Hypothalamus (tissue), 51 donors: ENCODE results near the gene COL27A1.

Experiments used
- DNase-seq, 51 donors: peaks; one replicate each; lab custom pipeline; 2025; lab: John Stamatoyannopoulos, UW

Gene COL27A1

DNA sequence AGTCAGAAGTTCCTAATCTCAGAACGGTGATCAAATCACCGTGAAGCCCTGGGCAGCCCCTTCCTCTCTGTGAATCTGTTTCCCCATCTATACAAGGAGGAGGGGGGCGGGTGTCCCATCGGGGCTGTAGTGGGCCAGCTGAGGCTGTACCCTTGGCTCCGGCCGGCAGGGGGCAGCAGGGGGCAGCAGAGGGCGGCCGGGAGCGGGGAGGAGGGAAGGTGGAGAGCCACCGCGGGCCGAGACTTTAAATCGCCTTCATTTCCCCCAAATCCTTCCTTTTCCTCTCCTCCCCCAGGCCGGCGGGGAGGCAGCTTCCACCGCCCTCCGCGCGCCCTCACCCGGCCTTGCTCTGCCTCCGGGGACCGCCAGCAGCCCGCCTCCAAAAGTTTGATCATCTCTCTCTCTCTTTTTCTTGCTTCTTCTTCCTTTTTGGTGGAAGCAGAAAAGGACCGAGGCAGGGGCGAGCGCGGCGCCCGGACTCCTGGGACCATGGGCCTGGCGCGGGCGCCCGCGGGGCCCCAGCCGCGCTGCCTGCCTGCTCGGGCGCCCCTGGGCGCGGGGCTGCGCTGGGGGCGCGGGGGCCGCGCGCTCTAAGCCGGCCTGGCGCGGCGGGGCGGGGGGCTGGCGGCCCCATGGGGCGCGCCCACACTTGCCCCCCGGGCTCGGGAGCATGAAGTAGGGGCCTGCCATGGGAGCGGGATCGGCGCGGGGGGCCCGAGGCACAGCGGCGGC lies at the start of gene COL27A1:
TSS of gene COL27A1 (plus strand) at position 275 of the 732 bp plus-strand sequence. CDS start at position 689, 414 bp downstream.
- peak in 49 of 51 donors; percentile 16 to 84 (median 59) for DNase-seq

DNA sequence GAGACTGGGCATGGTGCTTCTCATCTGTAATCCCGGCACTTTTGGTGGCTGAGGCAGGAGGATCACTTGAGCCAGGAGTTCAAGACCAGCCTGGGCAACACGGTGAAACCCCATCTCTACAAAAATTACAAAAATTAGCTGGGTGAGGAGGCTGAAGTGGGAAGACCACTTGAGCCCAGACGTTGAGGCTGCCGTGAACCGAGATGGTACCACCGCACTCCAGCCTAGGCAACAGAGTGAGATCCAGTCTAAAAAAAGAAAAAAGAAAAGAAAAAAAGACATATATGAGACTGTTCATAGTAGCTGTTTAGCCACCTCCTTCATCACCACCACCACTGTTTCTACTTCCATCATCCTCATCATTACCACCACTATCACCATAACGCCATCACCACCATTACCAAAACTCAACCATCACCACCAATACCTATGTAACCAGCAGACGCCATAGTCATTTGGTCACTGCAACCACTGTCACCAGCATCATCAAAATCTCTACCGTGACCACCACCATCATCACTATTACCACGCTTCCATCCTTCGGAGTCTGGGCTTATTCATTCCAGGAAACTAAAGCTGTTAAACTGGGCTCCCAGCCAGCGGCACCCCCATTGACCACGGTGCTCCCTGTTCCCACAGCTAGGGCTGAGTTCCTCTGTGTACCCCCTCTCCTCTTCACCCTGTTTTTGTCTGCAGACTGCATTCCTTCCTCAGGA lies 47.9 kb upstream of the COL27A1 start:
- DNase-seq = no peak

DNA sequence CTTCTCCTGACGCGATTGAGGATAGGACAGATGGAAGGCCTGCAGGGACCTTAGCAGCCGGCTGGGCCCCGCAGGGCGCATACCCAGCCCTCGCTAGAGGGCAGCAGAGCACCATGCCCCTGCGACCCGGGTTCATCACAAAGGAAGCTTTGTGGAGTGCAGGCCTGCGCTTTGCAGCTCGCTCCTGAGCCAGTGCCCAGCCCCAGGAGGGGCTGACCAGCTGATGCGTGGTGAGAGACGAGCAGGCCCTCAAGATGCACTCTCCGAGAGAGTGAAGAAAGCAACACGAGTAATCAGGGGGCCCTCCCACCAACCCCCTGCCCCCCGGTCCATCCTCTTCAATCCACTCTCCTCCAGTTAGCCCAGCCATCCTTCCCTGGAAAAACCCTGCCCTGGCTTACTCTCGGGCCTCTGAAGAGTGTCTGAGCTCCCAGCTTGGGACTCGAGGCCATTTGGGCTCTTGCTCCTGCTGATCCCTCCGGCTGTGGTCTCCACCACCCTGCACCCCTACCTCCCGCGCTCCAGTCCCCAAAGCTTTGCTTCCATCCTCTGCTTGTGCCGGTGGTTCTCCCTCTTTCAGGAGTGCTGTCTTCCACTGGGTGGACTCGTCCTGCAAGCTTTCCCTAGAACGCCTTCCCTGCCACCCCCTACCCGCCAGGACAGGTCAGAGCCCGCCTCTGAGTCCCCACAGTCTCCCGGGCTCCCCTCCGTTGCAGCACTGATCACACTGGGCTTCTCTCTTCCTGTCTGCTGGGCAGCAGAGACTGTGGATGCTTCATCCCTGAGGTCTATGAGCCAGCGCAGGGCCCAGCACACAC lies 47.1 kb upstream of the COL27A1 start:
- DNase-seq = peak in 48 of 51 donors; percentile 23 to 90 (median 71)

DNA sequence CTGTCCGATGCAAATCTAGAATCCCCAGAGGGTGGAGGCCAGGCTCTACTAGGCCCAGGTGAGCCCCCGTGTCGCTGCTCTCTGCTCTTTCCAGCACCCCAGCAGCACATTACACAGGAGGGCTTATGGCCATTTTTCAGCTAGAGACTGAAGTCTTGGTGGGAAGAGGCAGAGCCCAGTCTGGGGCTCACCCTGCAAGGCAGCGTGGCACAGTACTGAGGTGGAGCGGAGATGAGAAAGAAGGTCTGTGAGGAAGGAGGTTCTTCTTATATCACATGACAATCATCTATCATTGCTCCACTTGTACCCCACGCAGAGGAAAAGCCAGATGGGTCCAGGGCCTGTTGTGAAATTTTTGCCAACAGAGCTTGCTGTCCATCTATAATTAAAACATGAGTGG lies 46.2 kb upstream of the COL27A1 start:
- DNase-seq = no peak

DNA sequence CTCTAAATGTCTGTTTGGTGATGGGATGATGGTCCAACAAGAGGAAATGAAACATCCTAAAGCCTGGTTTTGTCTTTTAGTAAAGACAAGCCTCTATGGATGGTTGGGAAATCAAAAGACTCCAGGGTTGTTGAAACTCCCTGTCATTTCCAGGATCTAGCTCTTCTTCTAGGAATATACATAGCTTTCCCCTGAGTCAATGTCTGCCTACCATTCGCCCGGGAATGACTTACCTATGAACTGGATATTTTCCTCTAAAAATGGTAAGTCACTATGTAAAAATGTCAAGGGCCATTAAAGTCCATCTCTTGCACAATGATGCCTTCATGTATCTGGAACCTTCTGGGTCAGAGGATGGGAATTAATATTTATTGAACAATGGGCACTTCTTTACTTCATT lies 45.2 kb upstream of the COL27A1 start:
- no peak for DNase-seq

DNA sequence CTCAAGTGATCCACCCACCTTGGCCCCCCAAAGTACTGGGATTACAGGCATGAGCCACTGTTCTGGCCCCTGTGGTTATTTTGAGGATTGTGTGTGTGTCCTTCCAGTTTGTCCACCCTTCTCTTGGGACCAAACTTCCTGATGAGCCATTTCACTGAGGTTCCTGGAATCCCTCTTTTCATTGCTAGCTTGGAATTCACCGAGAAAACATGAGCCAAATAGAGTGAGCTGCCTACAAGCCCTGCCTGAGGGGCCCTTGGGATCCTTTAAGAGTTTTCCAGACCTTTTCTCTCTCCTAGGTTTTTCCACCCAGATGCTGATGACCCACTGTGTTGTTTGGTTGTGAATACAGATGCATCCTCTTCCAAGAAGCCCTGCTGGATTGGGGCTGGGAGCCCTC lies 43.0 kb upstream of the COL27A1 start:
- DNase-seq = no peak

DNA sequence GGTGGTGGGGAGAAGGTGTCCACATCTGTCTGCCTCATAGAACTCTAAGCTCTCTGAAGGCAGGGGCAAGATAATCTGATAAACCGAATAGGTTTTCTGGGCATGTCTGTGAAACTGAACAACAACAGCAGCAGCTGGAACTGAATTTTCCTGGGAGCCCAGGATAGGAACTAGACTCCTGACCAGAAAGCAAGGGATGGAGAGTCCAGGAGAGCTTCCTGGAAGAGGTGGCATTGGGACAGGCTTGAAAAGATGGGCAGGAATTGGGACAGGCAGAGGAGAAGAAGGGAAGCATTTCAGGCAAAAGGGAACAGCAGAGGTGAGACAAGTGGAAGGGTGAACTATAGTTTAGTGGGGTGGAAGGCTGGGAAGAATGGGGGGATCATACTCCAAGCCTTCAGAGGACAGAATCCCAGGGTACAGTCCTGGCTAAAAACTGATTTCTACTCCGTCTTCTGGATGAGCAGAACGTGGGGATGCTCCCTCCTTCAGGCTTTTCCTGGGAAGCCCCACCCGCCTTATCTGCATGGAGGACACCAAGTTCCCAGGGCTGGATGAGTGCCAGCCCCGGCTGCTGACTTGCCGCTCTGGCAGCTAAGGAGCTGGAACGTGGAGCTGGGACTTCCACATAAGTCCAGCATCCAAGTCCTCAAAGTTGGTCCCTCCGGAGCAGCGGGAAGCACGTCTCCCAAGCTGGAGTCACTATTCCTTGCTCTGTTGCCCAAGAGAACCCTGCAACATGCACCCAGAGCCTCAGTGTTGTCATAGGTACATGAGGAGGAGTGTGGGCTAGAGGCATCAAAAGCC lies 42.4 kb upstream of the COL27A1 start:
- peak in 7 of 51 donors; percentile 7 to 25 (median 16) for DNase-seq

DNA sequence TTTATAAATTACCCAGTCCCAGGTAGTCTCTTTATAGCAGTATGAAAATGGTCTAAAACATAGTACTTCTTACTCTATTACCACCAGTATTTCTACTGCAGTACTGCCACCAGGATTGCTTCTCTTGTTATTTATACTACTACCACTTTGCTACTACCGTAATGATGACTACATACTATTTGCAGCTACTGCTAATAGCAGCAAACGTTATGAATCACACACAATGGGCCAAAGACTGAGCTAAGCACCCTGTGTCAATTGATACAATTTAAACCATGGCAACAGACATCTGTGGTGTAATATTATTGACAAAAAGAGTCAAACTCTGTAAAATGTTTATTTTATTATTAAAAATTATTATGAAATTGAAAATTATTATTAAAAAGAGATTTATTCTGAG lies 41.0 kb upstream of the COL27A1 start:
- DNase-seq = no peak

DNA sequence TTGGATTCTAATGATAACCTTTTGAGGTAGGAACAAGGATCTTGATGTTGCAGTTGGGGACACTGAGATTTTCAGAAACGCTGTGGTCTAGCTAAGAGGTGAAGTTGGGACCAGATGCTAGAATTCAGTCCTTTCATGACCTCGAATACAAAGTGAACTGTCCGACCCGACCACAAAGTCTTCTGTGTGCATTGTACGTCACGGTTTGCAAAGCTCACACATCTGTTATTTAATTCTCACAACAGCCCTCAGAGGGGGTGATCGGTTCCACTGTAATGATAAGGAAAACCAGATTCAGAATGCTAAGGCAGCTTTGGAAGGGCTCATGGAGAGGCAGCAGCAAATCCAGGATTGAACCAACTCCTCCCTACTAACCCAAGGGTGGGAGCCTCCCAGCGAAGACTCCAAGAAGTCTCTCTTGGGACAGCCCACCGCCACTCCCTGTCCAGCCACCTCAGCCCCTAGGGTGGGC lies 39.6 kb upstream of the COL27A1 start:
- DNase-seq = no peak

DNA sequence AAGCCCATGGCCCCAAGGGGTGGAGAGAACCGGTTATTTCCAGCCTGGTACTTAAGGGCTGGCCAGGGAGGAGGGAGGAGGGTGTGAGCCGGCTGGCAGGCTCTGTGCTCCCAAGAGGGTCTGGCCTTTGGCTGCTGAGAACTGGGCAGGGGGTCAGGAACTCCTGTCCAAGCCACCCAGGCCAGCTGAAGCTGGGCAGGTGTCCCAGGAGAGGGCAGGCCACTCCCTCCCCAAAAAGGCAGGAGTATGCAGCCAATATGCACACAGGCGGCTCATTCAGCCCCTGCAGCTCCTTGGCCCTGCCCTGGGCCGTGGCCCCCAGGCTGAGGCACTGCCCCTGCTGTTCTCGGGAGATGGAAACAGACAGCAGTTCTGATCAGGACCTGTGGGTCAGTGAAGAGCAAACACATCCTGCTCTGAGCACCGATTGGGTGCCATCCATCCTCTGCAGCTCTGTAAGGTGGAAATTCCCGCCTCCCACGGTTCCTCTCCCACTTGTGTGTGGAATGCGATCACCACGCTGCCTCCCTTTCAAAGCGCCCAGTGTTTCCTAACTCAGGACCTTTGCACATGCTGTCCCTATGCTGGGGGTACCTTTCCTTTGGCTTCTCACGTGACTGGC lies 39.1 kb upstream of the COL27A1 start:
- peak in 6 of 51 donors; percentile 21 to 39 (median 36) for DNase-seq

DNA sequence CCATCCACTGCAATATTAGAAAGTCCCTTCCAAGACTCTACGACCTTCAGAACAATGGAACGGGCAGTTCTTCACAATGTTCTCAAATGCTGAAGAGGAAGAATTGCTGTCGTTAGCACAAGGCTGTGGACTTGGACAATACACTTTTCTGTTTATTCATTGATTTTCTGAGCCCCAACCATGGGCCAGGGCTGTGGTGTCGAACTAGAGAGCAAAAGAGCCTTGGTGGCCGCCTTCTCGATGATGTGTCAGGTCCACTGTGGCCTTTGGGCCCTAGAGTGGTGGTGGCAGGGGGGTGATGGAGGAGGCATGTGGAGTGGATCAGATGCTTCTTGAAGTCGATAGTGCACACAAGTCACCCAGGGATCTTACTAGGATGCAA lies 37.7 kb upstream of the COL27A1 start:
- no peak for DNase-seq

DNA sequence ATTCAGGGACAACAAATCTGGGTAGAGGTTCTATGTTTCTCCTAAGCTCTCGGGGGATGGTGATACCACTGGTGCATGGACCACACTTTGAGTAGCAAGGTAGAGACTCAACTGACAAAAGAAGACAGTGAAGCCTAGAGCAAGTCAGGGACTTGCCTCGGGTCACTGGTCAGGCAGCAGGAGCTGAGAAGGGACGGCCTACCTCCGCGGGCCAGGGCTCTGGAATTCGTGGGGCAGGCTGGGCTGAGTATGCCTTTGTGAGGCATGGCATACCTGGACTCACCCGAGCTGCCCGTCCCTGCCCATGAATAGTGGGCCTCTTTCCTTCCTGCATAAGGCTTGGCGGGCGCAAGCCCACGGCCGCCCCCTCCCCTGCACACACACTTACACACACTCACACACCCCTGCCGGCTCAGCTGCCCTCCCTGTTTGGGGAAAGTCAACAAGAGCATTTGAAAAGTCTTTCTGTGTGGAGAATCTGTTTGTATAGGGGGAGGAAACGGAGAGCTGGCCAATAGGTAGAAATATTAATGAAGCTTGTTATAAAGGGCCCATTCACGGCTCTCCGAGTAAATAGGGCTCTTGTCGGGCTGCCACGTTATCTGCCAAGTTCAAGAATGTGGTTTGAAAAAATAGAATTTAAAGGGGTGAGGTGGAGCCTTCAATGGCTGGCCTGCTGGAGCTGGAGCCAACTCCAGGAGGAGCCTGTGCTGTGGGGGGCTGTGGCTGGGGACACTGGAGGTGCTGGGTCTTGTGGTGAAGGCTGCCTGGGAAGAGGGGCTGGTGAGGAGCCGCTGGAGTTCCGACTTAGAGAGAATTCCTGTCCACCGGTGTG lies 37.1 kb upstream of the COL27A1 start:
- peak in 13 of 51 donors; percentile 16 to 69 (median 43) for DNase-seq

DNA sequence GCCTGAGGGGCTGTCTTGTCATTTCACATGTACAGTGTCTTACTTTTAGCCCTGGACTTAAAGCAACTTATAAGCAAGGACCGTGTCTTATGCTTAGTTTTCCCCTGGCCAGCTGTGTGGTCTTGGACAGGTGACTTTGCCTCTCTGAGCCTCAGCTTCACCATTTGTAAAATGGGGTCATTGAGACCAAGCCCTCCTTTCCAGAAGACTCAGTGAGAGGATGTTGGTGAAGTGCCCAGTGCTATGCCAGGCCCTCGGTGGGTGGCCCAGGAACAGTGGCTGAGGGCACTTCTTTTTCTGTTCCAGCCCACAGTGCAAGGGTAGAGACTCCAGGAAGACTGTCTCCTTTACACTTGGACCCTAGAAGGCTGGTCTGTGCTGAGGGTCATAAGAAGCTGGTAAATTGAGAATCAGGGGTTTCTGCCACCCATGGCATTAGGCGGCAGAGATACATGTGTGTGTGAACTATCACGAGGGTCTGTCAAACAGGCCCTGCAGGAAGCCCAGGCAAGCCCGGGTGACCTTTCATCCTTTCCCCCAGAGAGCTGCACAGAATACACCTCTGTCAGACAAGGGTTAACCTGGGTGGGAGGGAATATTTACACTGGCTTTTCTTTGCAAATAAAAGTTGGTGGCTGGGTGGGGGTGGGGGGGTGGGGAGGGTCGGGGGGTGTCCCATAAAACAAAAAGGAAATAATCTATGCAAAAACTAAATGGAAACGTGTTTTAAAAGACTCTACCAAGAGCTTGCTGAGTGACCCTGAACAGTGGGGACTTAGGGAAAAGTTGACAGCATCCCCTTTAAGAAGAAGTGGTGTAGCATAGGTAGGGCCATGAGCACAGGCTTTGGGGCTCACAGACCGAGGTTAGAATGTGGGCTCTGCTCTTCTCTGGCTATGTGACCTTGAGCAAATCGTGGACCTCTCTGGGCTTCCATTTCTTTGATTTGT lies 35.8 kb upstream of the COL27A1 start:
- DNase-seq = peak in 1 of 51 donors; percentile 29

DNA sequence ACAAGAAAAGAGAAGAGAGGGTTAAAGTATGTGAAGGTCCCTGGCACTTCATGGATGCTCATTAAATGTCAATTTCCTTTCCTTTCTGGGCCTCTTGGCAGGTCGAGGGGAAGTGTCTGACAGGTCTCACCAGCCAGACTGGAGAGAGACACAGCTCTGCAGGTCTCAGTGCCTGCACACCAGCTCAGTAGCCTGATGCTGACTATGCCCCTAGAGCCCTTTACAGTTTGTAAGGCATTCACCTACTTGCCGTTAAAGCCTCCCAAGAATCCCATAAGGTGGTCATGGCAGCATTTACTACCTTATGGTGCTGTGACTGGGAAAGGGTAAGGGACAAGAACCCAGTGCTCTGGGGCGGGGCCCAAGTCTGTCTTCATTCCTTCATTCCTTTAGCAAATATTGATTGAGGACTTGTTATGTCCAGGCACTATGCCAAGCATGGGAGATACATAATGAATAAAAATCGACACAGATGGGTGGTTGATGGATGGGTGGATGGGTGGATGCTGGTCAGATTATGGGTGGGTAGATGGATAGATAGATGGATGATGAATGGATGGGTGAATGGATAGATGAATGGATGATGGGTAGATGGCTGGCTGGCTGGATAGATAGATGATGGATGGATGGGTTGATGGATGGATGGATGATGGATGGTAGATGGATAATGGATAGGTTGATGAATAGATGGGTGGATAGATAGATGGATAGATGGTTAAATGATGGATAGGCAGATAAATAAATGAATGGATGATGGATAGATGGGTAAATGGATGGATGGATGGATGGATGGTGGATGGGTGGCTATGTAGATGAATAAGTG lies 34.9 kb upstream of the COL27A1 start:
- no peak for DNase-seq

DNA sequence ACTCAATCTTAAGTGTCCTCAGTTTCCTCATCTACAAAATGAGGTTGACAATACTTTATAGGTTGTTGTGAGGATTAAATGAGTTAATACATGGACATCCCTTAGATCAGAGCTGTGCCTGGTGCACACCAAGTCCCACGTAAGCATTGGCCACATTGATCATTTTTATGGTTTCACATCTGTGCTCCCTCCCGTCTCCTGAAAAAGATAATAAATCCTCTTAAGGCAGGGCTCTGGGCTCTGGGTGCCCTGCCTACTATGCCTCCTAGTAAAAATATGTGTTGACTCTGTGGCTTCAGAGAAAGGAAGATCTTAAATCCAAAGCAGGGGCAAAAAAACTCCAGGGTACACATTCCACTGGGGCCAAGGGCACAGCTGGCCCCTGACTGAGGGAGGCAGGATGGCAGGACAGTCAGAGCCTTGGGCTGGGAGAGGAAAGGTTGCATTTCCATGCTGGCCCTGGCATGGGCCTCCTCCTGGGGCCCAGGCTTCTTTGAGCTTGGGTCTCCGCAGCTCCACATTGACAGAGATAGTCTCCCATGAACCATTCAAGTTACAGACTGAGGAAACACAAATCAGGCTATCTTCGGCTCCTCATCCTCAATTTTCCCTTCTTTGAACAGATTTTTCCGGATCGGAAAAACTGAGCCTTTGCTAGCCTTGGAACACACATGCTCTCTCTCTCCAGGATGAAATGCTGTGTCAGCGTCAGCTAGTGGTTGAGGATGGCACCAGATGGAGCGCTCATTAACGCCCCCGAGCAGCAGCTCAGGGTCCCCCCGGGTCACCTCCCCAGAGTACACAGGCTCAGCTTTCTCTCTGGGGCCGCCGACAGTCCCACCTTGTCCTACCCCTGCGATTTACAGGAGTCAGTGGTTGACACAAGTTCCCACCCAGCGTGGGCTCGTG lies 33.9 kb upstream of the COL27A1 start:
- DNase-seq = no peak
